ENCODE results near the gene FBXL17. TPM values are rescaled to one million over a fixed set of nuclear protein-coding genes. Genes with fewer than 3 reads are reported as not detected.

FBXL17 gene
- total and polyA plus RNA-seq, 9 of the 15 experiments (the other 6 are each of a cell fraction or from before 2014, with no cell fraction given): 0.32 to 5.4 (median 1.8) TPM

- TF ChIP-seq MAFF (IDR thresholded peaks at IDR 0.05; ENCODE audit: low read length) (peak; percentile 62), ATF7 (IDR thresholded peaks at IDR 0.05) (no peak), ZNF583 (CRISPR knock-in tag; IDR thresholded peaks at IDR 0.05) (no peak), MAZ (CRISPR knock-in tag; conservative IDR thresholded peaks at IDR 0.05 in 1 of 2, IDR thresholded peaks at IDR 0.05 in 1 of 2) (no peak), C11orf30 (IDR thresholded peaks at IDR 0.05; ENCODE audit: low read depth) (peak; percentile 53; the same call in 1 of the 2 replicates), NRF1 (conservative IDR thresholded peaks at IDR 0.05 in 1 of 2, IDR thresholded peaks at IDR 0.05 in 1 of 2) (no peak), STAT6 (CRISPR knock-in tag; IDR thresholded peaks at IDR 0.05) (no peak), CREB1 (IDR thresholded peaks at IDR 0.05) (no peak), CREB1 (CRISPR knock-in tag; IDR thresholded peaks at IDR 0.05) (no peak), CBX2 (IDR thresholded peaks at IDR 0.05; ENCODE audit: insufficient read depth, low read length, poor library complexity, severe bottlenecking) (no peak), CC2D1A (IDR thresholded peaks at IDR 0.05) (no peak)
- TF ChIP-seq, protein P1, sequence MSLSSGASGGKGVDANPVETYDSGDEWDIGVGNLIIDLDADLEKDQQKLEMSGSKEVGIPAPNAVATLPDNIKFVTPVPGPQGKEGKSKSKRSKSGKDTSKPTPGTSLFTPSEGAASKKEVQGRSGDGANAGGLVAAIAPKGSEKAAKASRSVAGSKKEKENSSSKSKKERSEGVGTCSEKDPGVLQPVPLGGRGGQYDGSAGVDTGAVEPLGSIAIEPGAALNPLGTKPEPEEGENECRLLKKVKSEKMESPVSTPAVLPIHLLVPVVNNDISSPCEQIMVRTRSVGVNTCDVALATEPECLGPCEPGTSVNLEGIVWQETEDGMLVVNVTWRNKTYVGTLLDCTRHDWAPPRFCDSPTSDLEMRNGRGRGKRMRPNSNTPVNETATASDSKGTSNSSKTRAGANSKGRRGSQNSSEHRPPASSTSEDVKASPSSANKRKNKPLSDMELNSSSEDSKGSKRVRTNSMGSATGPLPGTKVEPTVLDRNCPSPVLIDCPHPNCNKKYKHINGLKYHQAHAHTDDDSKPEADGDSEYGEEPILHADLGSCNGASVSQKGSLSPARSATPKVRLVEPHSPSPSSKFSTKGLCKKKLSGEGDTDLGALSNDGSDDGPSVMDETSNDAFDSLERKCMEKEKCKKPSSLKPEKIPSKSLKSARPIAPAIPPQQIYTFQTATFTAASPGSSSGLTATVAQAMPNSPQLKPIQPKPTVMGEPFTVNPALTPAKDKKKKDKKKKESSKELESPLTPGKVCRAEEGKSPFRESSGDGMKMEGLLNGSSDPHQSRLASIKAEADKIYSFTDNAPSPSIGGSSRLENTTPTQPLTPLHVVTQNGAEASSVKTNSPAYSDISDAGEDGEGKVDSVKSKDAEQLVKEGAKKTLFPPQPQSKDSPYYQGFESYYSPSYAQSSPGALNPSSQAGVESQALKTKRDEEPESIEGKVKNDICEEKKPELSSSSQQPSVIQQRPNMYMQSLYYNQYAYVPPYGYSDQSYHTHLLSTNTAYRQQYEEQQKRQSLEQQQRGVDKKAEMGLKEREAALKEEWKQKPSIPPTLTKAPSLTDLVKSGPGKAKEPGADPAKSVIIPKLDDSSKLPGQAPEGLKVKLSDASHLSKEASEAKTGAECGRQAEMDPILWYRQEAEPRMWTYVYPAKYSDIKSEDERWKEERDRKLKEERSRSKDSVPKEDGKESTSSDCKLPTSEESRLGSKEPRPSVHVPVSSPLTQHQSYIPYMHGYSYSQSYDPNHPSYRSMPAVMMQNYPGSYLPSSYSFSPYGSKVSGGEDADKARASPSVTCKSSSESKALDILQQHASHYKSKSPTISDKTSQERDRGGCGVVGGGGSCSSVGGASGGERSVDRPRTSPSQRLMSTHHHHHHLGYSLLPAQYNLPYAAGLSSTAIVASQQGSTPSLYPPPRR (CRISPR knock-in tag; IDR thresholded peaks at IDR 0.05; ENCODE audit: borderline replicate concordance): no peak
- TF ChIP-seq, protein P2, sequence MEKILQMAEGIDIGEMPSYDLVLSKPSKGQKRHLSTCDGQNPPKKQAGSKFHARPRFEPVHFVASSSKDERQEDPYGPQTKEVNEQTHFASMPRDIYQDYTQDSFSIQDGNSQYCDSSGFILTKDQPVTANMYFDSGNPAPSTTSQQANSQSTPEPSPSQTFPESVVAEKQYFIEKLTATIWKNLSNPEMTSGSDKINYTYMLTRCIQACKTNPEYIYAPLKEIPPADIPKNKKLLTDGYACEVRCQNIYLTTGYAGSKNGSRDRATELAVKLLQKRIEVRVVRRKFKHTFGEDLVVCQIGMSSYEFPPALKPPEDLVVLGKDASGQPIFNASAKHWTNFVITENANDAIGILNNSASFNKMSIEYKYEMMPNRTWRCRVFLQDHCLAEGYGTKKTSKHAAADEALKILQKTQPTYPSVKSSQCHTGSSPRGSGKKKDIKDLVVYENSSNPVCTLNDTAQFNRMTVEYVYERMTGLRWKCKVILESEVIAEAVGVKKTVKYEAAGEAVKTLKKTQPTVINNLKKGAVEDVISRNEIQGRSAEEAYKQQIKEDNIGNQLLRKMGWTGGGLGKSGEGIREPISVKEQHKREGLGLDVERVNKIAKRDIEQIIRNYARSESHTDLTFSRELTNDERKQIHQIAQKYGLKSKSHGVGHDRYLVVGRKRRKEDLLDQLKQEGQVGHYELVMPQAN (IDR thresholded peaks at IDR 0.05; ENCODE audit: borderline replicate concordance): no peak
Measured at GRCh38 chr5:108081707-108082106, 300.2 kb downstream of the FBXL17 start (continued).

Measured in K562 (cell line).